K562 (cell line): ENCODE data around the gene EFEMP2. TPM values are rescaled to one million over a fixed set of nuclear protein-coding genes. Genes with fewer than 3 reads are reported as not detected.

Experiments
- BCOR ChIP-seq: fragments of 450-650 bp; IDR thresholded peaks from 2 replicates; pipeline ENCODE4 v1.6.1; 2016
- CBFB ChIP-seq: sonication (generic); formaldehyde crosslinking; IDR thresholded peaks from 2 replicates; pipeline ENCODE4 v1.4.0; 2020; ENCODE audit warnings: mild to moderate bottlenecking, missing genetic modification reagents
- FOXM1 ChIP-seq, 2 experiments: fragments of 450-650 bp in 1 of 2; sonication (generic) in 1 of 2; formaldehyde crosslinking in 1 of 2; IDR thresholded peaks; 2 replicates each; pipeline versions ENCODE4 v1.6.1 to v1.9.0; 2017 to 2022; ENCODE audit warnings: low read depth in 2 of 2, mild to moderate bottlenecking in 2 of 2, missing genetic modification reagents in 1 of 2, moderate library complexity in 1 of 2
- POLR2G ChIP-seq: fragments of 200-400 bp; formaldehyde crosslinking; IDR thresholded peaks from 2 replicates; pipeline ENCODE4 v1.6.1; 2017; ENCODE audit warnings: low read depth, mild to moderate bottlenecking, antibody characterized with exemption, low read length, moderate library complexity
- POLR3G ChIP-seq: IDR thresholded peaks from 2 replicates; pipeline ENCODE4 v1.6.1; 2011; ENCODE audit not compliant: insufficient read length, insufficient replicate concordance; ENCODE audit errors: extremely low read depth
- ZNF76 ChIP-seq: fragments of 250-450 bp; sonication (Bioruptor Pico); IDR thresholded peaks from 2 replicates; pipeline ENCODE4 v1.4.0; 2020; ENCODE audit warnings: mild to moderate bottlenecking, moderate library complexity, borderline replicate concordance
- ZSCAN29 ChIP-seq: fragments of 450-650 bp; IDR thresholded peaks from 2 replicates; pipeline ENCODE4 v1.6.1; 2017
- polyA plus RNA-seq, 8 experiments: library from polyadenylated mRNA; depleted of rRNA in 4 of 8; stranded (reverse) in 5 of 8; unstranded in 3 of 8; fragments of >200 nt; fragmentation: Nextera tagmentation in 2 of 8; fragmentation: Illumina TruSeq in 1 of 8; extraction: Ambion mirVana in 2 of 8; extraction: Trizol in 1 of 8; gene quantifications; 2 replicates each; pipeline versions ENCODE4 v1.2.1 to v1.2.3, GENCODE V29; 2011 to 2014; ENCODE audit warnings: inconsistent platforms in 1 of 8, missing spikeins in 1 of 8
- total RNA-seq, 7 experiments: library from RNA; depleted of rRNA in 6 of 7; stranded (reverse); fragments of >200 nt in 6 of 7; fragmentation: Illumina TruSeq in 2 of 7; extraction: Trizol in 2 of 7; gene quantifications; 2 replicates each; pipeline versions ENCODE4 v1.2.1 to v1.2.3, GENCODE V29; 2011 to 2021; ENCODE audit warnings: low replicate concordance in 1 of 7
- TF ChIP-seq, protein P1 (sequence below): fragments of 450-650 bp; formaldehyde crosslinking; IDR thresholded peaks from 2 replicates; pipeline ENCODE4 v1.4.0; 2020; ENCODE audit warnings: mild to moderate bottlenecking
- TF ChIP-seq, protein P2 (sequence below): fragments of 200-600 bp; sonication (generic); IDR thresholded peaks from one replicate; pipeline ENCODE4 v1.6.1; 2012; ENCODE audit warnings: mild to moderate bottlenecking, low read depth, low read length, inconsistent platforms
- TF ChIP-seq, protein P3 (sequence below): conservative IDR thresholded peaks from 2 replicates; pipeline ENCODE4 v1.6.1; 2011; ENCODE audit warnings: low read depth, mild to moderate bottlenecking, low read length; ENCODE audit not compliant: control insufficient read depth
- TF ChIP-seq, protein P4 (sequence below): sonication (generic); formaldehyde crosslinking; IDR thresholded peaks from 2 replicates; pipeline ENCODE4 v1.9.0; 2022; ENCODE audit warnings: mild to moderate bottlenecking, missing genetic modification reagents
- TF ChIP-seq, protein P5 (sequence below): fragments of 250-450 bp; sonication (Bioruptor Pico); IDR thresholded peaks from 2 replicates; pipeline ENCODE4 v1.4.0; 2020; ENCODE audit warnings: borderline replicate concordance

EFEMP2 gene
- total and polyA plus RNA-seq, 9 of the 15 experiments (the other 6 are each of a cell fraction or from before 2014, with no cell fraction given), result 0.07 to 2.9 (median 0.69) TPM; not detected in 1

DNA sequence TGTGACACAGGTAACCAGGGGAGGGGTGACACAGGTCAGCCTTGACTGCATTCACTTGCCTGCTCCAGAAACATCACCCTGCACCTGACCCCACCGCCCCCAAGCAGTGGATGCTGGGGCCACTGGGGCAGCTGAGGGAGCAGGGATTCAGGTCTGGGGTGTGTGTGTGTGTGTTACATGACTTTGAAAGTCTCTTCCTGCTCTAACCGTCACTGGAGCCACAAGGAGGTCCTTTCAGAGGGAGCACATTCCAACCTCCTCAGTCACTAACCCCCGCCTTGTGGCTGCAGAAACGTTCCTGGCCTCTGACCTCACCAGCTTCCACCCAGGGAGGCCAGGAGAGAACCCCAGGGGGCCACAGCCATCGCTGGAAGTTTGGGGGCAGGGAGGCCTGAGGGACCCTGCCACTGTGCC, 30.5 kb upstream of the EFEMP2 start (continued):
- TF ChIP-seq ZNF76 (no peak), POLR3G (no peak), POLR2G (peak; percentile 42; the same call in 1 of the 2 replicates), BCOR (no peak), ZSCAN29 (no peak), FOXM1 (IDR thresholded peaks at IDR 0.05; ENCODE audit: low read depth) (0 out of 2 replicates have a peak, but pooled peaks have one; percentile 20), FOXM1 (CRISPR knock-in tag; IDR thresholded peaks at IDR 0.05; ENCODE audit: low read depth) (no peak), CBFB (CRISPR knock-in tag) (no peak)
- TF ChIP-seq, protein P1, sequence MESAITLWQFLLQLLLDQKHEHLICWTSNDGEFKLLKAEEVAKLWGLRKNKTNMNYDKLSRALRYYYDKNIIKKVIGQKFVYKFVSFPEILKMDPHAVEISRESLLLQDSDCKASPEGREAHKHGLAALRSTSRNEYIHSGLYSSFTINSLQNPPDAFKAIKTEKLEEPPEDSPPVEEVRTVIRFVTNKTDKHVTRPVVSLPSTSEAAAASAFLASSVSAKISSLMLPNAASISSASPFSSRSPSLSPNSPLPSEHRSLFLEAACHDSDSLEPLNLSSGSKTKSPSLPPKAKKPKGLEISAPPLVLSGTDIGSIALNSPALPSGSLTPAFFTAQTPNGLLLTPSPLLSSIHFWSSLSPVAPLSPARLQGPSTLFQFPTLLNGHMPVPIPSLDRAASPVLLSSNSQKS (CRISPR knock-in tag), result no peak
- TF ChIP-seq, protein P2, sequence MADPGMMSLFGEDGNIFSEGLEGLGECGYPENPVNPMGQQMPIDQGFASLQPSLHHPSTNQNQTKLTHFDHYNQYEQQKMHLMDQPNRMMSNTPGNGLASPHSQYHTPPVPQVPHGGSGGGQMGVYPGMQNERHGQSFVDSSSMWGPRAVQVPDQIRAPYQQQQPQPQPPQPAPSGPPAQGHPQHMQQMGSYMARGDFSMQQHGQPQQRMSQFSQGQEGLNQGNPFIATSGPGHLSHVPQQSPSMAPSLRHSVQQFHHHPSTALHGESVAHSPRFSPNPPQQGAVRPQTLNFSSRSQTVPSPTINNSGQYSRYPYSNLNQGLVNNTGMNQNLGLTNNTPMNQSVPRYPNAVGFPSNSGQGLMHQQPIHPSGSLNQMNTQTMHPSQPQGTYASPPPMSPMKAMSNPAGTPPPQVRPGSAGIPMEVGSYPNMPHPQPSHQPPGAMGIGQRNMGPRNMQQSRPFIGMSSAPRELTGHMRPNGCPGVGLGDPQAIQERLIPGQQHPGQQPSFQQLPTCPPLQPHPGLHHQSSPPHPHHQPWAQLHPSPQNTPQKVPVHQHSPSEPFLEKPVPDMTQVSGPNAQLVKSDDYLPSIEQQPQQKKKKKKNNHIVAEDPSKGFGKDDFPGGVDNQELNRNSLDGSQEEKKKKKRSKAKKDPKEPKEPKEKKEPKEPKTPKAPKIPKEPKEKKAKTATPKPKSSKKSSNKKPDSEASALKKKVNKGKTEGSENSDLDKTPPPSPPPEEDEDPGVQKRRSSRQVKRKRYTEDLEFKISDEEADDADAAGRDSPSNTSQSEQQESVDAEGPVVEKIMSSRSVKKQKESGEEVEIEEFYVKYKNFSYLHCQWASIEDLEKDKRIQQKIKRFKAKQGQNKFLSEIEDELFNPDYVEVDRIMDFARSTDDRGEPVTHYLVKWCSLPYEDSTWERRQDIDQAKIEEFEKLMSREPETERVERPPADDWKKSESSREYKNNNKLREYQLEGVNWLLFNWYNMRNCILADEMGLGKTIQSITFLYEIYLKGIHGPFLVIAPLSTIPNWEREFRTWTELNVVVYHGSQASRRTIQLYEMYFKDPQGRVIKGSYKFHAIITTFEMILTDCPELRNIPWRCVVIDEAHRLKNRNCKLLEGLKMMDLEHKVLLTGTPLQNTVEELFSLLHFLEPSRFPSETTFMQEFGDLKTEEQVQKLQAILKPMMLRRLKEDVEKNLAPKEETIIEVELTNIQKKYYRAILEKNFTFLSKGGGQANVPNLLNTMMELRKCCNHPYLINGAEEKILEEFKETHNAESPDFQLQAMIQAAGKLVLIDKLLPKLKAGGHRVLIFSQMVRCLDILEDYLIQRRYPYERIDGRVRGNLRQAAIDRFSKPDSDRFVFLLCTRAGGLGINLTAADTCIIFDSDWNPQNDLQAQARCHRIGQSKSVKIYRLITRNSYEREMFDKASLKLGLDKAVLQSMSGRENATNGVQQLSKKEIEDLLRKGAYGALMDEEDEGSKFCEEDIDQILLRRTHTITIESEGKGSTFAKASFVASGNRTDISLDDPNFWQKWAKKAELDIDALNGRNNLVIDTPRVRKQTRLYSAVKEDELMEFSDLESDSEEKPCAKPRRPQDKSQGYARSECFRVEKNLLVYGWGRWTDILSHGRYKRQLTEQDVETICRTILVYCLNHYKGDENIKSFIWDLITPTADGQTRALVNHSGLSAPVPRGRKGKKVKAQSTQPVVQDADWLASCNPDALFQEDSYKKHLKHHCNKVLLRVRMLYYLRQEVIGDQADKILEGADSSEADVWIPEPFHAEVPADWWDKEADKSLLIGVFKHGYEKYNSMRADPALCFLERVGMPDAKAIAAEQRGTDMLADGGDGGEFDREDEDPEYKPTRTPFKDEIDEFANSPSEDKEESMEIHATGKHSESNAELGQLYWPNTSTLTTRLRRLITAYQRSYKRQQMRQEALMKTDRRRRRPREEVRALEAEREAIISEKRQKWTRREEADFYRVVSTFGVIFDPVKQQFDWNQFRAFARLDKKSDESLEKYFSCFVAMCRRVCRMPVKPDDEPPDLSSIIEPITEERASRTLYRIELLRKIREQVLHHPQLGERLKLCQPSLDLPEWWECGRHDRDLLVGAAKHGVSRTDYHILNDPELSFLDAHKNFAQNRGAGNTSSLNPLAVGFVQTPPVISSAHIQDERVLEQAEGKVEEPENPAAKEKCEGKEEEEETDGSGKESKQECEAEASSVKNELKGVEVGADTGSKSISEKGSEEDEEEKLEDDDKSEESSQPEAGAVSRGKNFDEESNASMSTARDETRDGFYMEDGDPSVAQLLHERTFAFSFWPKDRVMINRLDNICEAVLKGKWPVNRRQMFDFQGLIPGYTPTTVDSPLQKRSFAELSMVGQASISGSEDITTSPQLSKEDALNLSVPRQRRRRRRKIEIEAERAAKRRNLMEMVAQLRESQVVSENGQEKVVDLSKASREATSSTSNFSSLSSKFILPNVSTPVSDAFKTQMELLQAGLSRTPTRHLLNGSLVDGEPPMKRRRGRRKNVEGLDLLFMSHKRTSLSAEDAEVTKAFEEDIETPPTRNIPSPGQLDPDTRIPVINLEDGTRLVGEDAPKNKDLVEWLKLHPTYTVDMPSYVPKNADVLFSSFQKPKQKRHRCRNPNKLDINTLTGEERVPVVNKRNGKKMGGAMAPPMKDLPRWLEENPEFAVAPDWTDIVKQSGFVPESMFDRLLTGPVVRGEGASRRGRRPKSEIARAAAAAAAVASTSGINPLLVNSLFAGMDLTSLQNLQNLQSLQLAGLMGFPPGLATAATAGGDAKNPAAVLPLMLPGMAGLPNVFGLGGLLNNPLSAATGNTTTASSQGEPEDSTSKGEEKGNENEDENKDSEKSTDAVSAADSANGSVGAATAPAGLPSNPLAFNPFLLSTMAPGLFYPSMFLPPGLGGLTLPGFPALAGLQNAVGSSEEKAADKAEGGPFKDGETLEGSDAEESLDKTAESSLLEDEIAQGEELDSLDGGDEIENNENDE, result no peak
- TF ChIP-seq, protein P3, sequence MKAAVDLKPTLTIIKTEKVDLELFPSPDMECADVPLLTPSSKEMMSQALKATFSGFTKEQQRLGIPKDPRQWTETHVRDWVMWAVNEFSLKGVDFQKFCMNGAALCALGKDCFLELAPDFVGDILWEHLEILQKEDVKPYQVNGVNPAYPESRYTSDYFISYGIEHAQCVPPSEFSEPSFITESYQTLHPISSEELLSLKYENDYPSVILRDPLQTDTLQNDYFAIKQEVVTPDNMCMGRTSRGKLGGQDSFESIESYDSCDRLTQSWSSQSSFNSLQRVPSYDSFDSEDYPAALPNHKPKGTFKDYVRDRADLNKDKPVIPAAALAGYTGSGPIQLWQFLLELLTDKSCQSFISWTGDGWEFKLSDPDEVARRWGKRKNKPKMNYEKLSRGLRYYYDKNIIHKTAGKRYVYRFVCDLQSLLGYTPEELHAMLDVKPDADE, result peak; percentile 42; the same call in 1 of the 2 replicates
- TF ChIP-seq, protein P4, sequence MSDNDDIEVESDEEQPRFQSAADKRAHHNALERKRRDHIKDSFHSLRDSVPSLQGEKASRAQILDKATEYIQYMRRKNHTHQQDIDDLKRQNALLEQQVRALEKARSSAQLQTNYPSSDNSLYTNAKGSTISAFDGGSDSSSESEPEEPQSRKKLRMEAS (CRISPR knock-in tag), result peak; percentile 25; the same call in 1 of the 2 replicates
- TF ChIP-seq, protein P5, sequence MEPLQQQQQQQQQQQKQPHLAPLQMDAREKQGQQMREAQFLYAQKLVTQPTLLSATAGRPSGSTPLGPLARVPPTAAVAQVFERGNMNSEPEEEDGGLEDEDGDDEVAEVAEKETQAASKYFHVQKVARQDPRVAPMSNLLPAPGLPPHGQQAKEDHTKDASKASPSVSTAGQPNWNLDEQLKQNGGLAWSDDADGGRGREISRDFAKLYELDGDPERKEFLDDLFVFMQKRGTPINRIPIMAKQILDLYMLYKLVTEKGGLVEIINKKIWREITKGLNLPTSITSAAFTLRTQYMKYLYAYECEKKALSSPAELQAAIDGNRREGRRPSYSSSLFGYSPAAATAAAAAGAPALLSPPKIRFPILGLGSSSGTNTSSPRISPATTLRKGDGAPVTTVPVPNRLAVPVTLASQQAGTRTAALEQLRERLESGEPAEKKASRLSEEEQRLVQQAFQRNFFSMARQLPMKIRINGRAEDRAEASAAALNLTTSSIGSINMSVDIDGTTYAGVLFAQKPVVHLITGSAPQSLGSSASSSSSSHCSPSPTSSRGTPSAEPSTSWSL (CRISPR knock-in tag), result no peak
